Left ventricle myocardium inferior (tissue), 1 donor: ENCODE data around the gene BTD. TPM values are rescaled to one million over a fixed set of nuclear protein-coding genes. Genes with fewer than 3 reads are reported as not detected.

Source experiments
- DNase-seq: peaks from one replicate; pipeline ENCODE4 v3.0.0-alpha.2; 2020
- H3K27ac ChIP-seq: fragments of 200-600 bp; replicated peaks from 2 replicates; pipeline ENCODE4 v1.8.0; 2021
- H3K27me3 ChIP-seq: fragments of 200-600 bp; 2 replicates; pipeline ENCODE4 v1.8.0; 2021; ENCODE audit warnings: low read depth
- H3K36me3 ChIP-seq: fragments of 200-600 bp; 2 replicates; pipeline ENCODE4 v1.8.0; 2021
- H3K4me1 ChIP-seq: fragments of 200-600 bp; 2 replicates; pipeline ENCODE4 v1.8.0; 2021
- H3K4me3 ChIP-seq: fragments of 200-600 bp; 2 replicates; pipeline ENCODE4 v1.8.0; 2021; ENCODE audit warnings: mild to moderate bottlenecking, moderate library complexity
- H3K9me3 ChIP-seq: fragments of 200-600 bp; replicated peaks from 2 replicates; pipeline ENCODE4 v1.8.0; 2021
- CTCF ChIP-seq: fragments of 200-600 bp; IDR thresholded peaks from 2 replicates; pipeline ENCODE4 v1.8.0; 2021; ENCODE audit warnings: antibody characterized with exemption, mild to moderate bottlenecking, borderline replicate concordance
- intact Hi-C: fragments of 100-400 bp; cut with micrococcal nuclease; formaldehyde crosslinking; loops from one replicate; pipeline ENCODE4 v1.11.0; 2022
- total RNA-seq: library from RNA; stranded (reverse); fragmentation: NEBNext Ultra II Directional; extraction: Animal tissue kit (Norgen Biotek cat#: 25700); gene quantifications from one replicate; pipeline ENCODE4 v1.2.1, GENCODE V29; 2021
- donor health status: DM: no; HTN: yes; CAD: no; lungs with severe emphysema.

BTD gene
- total RNA-seq, 1 donor from 2014 or later: 9.2 TPM

GRCh38 chr3:15679306-15679705 is 77.8 kb downstream of the BTD start:
- TF ChIP-seq CTCF: no peak
- Histone ChIP-seq H3K4me3 (no peak overlapping the region), H3K4me1 (peaks cover 26% of the 10 kb centered on the region), H3K9me3 (no peaks in the 10 kb centered on the region), H3K27ac (no peak overlapping the region), H3K36me3 (peaks cover 48% of the 10 kb centered on the region), H3K27me3 (no peaks in the 10 kb centered on the region)
- intact Hi-C loops: no loop called here
- no peak for DNase-seq

- TF ChIP-seq CTCF: no peak
- Histone ChIP-seq H3K27me3 (no peaks in the 10 kb centered on the region), H3K36me3 (peaks cover 48% of the 10 kb centered on the region), H3K4me3 (no peak overlapping the region), H3K4me1 (peaks cover 26% of the 10 kb centered on the region), H3K9me3 (no peaks in the 10 kb centered on the region), H3K27ac (no peak overlapping the region)
- DNase-seq: no peak
- intact Hi-C loops: no loop called here
Observed at GRCh38 chr3:15681668-15682067, 80.1 kb downstream of the BTD start.

- Histone ChIP-seq H3K27ac (no peak overlapping the region), H3K27me3 (no peaks in the 10 kb centered on the region), H3K4me1 (peaks cover 26% of the 10 kb centered on the region), H3K36me3 (peaks cover 48% of the 10 kb centered on the region), H3K4me3 (no peak overlapping the region), H3K9me3 (no peaks in the 10 kb centered on the region)
- intact Hi-C loops: no loop called here
- no peak for DNase-seq
- no peak for TF ChIP-seq CTCF
Observed at GRCh38 chr3:15682561-15683185, 81.1 kb downstream of the BTD start.

GRCh38 chr3:15683253-15683652 is 81.7 kb downstream of the BTD start:
- no peak for TF ChIP-seq CTCF
- Histone ChIP-seq H3K4me1 (peaks cover 26% of the 10 kb centered on the region), H3K27ac (peak overlapping the region; percentile 28), H3K36me3 (peaks cover 48% of the 10 kb centered on the region), H3K4me3 (no peak overlapping the region), H3K9me3 (no peaks in the 10 kb centered on the region), H3K27me3 (no peaks in the 10 kb centered on the region)
- no peak for DNase-seq
- intact Hi-C loops: no loop called here

GRCh38 chr3:15685927-15686326 is 84.4 kb downstream of the BTD start:
- no peaks in the 10 kb centered on the region for H3K9me3 ChIP-seq
- no peak overlapping the region for H3K4me3 ChIP-seq
- H3K36me3 ChIP-seq: peaks cover 56% of the 10 kb centered on the region
- peaks cover 26% of the 10 kb centered on the region for H3K4me1 ChIP-seq
- H3K27me3 ChIP-seq: no peaks in the 10 kb centered on the region
- intact Hi-C loops: no loop called here
- no peak overlapping the region for H3K27ac ChIP-seq
- no peak for TF ChIP-seq CTCF
- DNase-seq: no peak
